Fibroblast of lung (primary cell): ENCODE measurements around the gene LETMD1. TPM values are rescaled to one million over a fixed set of nuclear protein-coding genes. Genes with fewer than 3 reads are reported as not detected.

ENCODE experiments used
- DNase-seq, 2 donors: peaks; one replicate each; pipeline versions ENCODE4 v3.0.0 to v3.0.0-alpha.2; 2010; ENCODE audit warnings: low read depth in 2 of 2
- H2AFZ ChIP-seq: 2 replicates; pipeline ENCODE4 v1.5.1; 2012; ENCODE audit warnings: low read length, control low read depth, inconsistent platforms
- H3K27ac ChIP-seq: 2 replicates; pipeline ENCODE4 v1.5.1; 2011; ENCODE audit warnings: low read length, control low read depth; ENCODE audit not compliant: insufficient read depth
- H3K27me3 ChIP-seq: 2 replicates; pipeline ENCODE4 v1.5.1; 2011; ENCODE audit warnings: mild to moderate bottlenecking, low read length; ENCODE audit not compliant: control insufficient read depth, insufficient read depth
- H3K36me3 ChIP-seq: 2 replicates; pipeline ENCODE4 v1.5.1; 2011; ENCODE audit warnings: low read length; ENCODE audit not compliant: control insufficient read depth, insufficient read depth
- H3K4me1 ChIP-seq: 2 replicates; pipeline ENCODE4 v1.5.1; 2011; ENCODE audit warnings: low read length; ENCODE audit not compliant: control insufficient read depth, insufficient read depth; ENCODE audit errors: extremely low read depth
- H3K4me2 ChIP-seq: 2 replicates; pipeline ENCODE4 v1.5.1; 2011; ENCODE audit warnings: low read length, control low read depth; ENCODE audit not compliant: insufficient read depth; ENCODE audit errors: extremely low read depth
- H3K4me3 ChIP-seq, 4 experiments: fragments of 200-600 bp in 1 of 4; sonication (generic) in 1 of 4; replicated peaks in 1 of 4; 2 replicates each; pipeline ENCODE4 v1.5.1; 2011 to 2016; ENCODE audit warnings: low read length in 4 of 4, low read depth in 3 of 4, mild to moderate bottlenecking in 3 of 4, control low read depth in 2 of 4, inconsistent platforms in 1 of 4, mixed read lengths in 1 of 4; ENCODE audit not compliant: insufficient read depth in 1 of 4; ENCODE audit errors: control extremely low read depth in 1 of 4
- H3K79me2 ChIP-seq: 2 replicates; pipeline ENCODE4 v1.5.1; 2012; ENCODE audit warnings: mild to moderate bottlenecking, low read length, inconsistent platforms; ENCODE audit not compliant: control insufficient read depth, insufficient read depth
- H3K9ac ChIP-seq: 2 replicates; pipeline ENCODE4 v1.5.1; 2011; ENCODE audit warnings: mild to moderate bottlenecking, low read length, control low read depth; ENCODE audit not compliant: insufficient read depth
- H3K9me3 ChIP-seq: 2 replicates; pipeline ENCODE4 v1.5.1; 2012; ENCODE audit warnings: low read depth, low read length; ENCODE audit not compliant: control insufficient read depth, insufficient read depth
- H4K20me1 ChIP-seq: 2 replicates; pipeline ENCODE4 v1.5.1; 2011; ENCODE audit warnings: low read length; ENCODE audit not compliant: control insufficient read depth, insufficient read depth; ENCODE audit errors: extremely low read depth
- CTCF ChIP-seq, 2 donors: IDR thresholded peaks in 1 of 2; conservative IDR thresholded peaks in 1 of 2; 1 replicate in 1 of 2; 2 replicates in 1 of 2; pipeline ENCODE4 v1.5.1; 2011 to 2012; ENCODE audit warnings: low read length in 2 of 2, control low read depth in 1 of 2, inconsistent platforms in 1 of 2, low read depth in 1 of 2, mild to moderate bottlenecking in 1 of 2
- EZH2 ChIP-seq: IDR thresholded peaks from 2 replicates; pipeline ENCODE4 v1.5.1; 2012; ENCODE audit warnings: low read length, control low read depth, mild to moderate bottlenecking; ENCODE audit errors: missing control alignments
- polyA plus RNA-seq, 2 donors: library from polyadenylated mRNA; depleted of rRNA in 1 of 2; stranded (reverse) in 1 of 2; unstranded in 1 of 2; fragments of >200 nt; gene quantifications; 2 replicates each; pipeline ENCODE4 v1.2.1, GENCODE V29; 2011 to 2012; ENCODE audit warnings: missing spikeins in 1 of 2
- total RNA-seq: library from RNA; depleted of rRNA; stranded (reverse); fragments of >200 nt; gene quantifications from 2 replicates; pipeline ENCODE4 v1.2.1, GENCODE V29; 2014

The LETMD1 gene
- total and polyA plus RNA-seq, 2 donors (not counting 1 experiment from before 2014, with no cell fraction given), result 45.9 to 59.9 TPM

- H3K4me1 ChIP-seq, result peaks cover 3% of the 10 kb centered on the region
- peak within 1 kb of the TSS; percentile 63 to 90 (median 85) for H3K4me3 ChIP-seq
- peak within 1 kb of the TSS; percentile 92 for H3K4me2 ChIP-seq
- H3K9ac ChIP-seq, result peak within 1 kb of the TSS; percentile 82
- no peaks in the 10 kb centered on the region for H4K20me1 ChIP-seq
- TF ChIP-seq EZH2, result no peak
- TF ChIP-seq CTCF (conservative IDR thresholded peaks at IDR 0.05 in 1 of 2, IDR thresholded peaks at IDR 0.05 in 1 of 2; ENCODE audit: low read depth in 1 of 2, low read length in 2 of 2), result no peak
- peaks cover 32% of the 10 kb centered on the region for H3K79me2 ChIP-seq
- H3K9me3 ChIP-seq, result no peaks in the 10 kb centered on the region
- no peaks in the 10 kb centered on the region for H3K36me3 ChIP-seq
- DNase-seq, result peak; percentile 95
- H3K27ac ChIP-seq, result peak within 1 kb of the TSS; percentile 83
- peak within 1 kb of the TSS; percentile 49 for H2AFZ ChIP-seq
- H3K27me3 ChIP-seq, result no peaks in the 10 kb centered on the region
These were observed 35.2 kb downstream of the LETMD1 start, which contains the start of gene CSRNP2 for GRCh38 chr12:51083126-51083833. TSS of gene CSRNP2 (minus strand) at chr12:51083596. CDS start at chr12:51076561, 7,035 bp downstream.

GRCh38 chr12:51085757-51086156, 37.6 kb downstream of the LETMD1 start:
- Histone ChIP-seq H3K9me3 (no peaks in the 10 kb centered on the region), H4K20me1 (no peaks in the 10 kb centered on the region), H3K36me3 (no peaks in the 10 kb centered on the region), H3K27me3 (no peaks in the 10 kb centered on the region), H3K4me2 (no peak overlapping the region), H3K9ac (no peak overlapping the region), H3K4me1 (peaks cover 3% of the 10 kb centered on the region), H3K79me2 (peaks cover 22% of the 10 kb centered on the region), H3K27ac (no peak overlapping the region), H3K4me3 (no peak overlapping the region), H2AFZ (no peak overlapping the region)
- DNase-seq, result no peak
- TF ChIP-seq EZH2 (no peak), CTCF (conservative IDR thresholded peaks at IDR 0.05 in 1 of 2, IDR thresholded peaks at IDR 0.05 in 1 of 2; ENCODE audit: low read depth in 1 of 2, low read length in 2 of 2) (no peak)

- H3K4me3 ChIP-seq, result no peak overlapping the region
- H3K9me3 ChIP-seq, result no peaks in the 10 kb centered on the region
- TF ChIP-seq EZH2, result no peak
- no peak for TF ChIP-seq CTCF (conservative IDR thresholded peaks at IDR 0.05 in 1 of 2, IDR thresholded peaks at IDR 0.05 in 1 of 2; ENCODE audit: low read depth in 1 of 2, low read length in 2 of 2)
- H3K27me3 ChIP-seq, result no peaks in the 10 kb centered on the region
- no peak overlapping the region for H3K27ac ChIP-seq
- peaks cover 3% of the 10 kb centered on the region for H3K4me1 ChIP-seq
- no peak overlapping the region for H3K4me2 ChIP-seq
- H4K20me1 ChIP-seq, result no peaks in the 10 kb centered on the region
- no peak for DNase-seq
- no peak overlapping the region for H3K9ac ChIP-seq
- H2AFZ ChIP-seq, result no peak overlapping the region
- no peaks in the 10 kb centered on the region for H3K36me3 ChIP-seq
- H3K79me2 ChIP-seq, result peaks cover 11% of the 10 kb centered on the region
These were observed 38.8 kb downstream of the LETMD1 start for GRCh38 chr12:51086933-51087332.
